B cell (primary cell): ENCODE data around the gene SLC12A6. TPM values are rescaled to one million over a fixed set of nuclear protein-coding genes. Genes with fewer than 3 reads are reported as not detected.

Experiments used
- ATAC-seq: fragments of 200-7000 bp; cut with Tn5 transposase; one replicate; pipeline ENCODE4 v1.10.0; 2021; ENCODE audit warnings: low read depth, mild to moderate bottlenecking, moderate number of reproducible peaks, moderate library complexity
- CTCF ChIA-PET: fragments of 350-600 bp; sonication (Branson Sonifier 250); formaldehyde crosslinking; loops from one replicate; lab custom pipeline; 2021; ENCODE audit warnings: antibody characterized with exemption, inconsistent platforms; lab: Charles Lee
- POLR2A ChIA-PET: fragments of 350-600 bp; sonication (Branson Sonifier 250); formaldehyde crosslinking; loops from one replicate; lab custom pipeline; 2021; ENCODE audit warnings: antibody characterized with exemption; lab: Charles Lee
- DNase-seq: peaks from one replicate; pipeline ENCODE4 v3.0.0; 2013
- H2AFZ ChIP-seq: 2 replicates; pipeline ENCODE4 v1.6.1; 2012; ENCODE audit warnings: mild to moderate bottlenecking, low read depth, low read length; ENCODE audit not compliant: insufficient read depth, poor library complexity, severe bottlenecking
- H3K27ac ChIP-seq, 2 donors: 1 replicate in 1 of 2; 2 replicates in 1 of 2; pipeline ENCODE4 v1.5.1; 2012 to 2013; ENCODE audit warnings: low read length in 2 of 2, mild to moderate bottlenecking in 2 of 2, moderate library complexity in 1 of 2
- H3K27me3 ChIP-seq, 4 experiments: fragments of 200-600 bp in 1 of 4; sonication (generic) in 1 of 4; replicated peaks in 1 of 4; 1 replicate in 2 of 4; 2 replicates in 2 of 4; pipeline versions ENCODE4 v1.6.1 to v1.7.0; 2013 to 2016; ENCODE audit warnings: low read length in 3 of 4, mild to moderate bottlenecking in 2 of 4, mixed read lengths in 1 of 4, moderate library complexity in 1 of 4; ENCODE audit not compliant: insufficient read depth in 4 of 4, control insufficient read depth in 3 of 4; ENCODE audit errors: control extremely low read depth in 1 of 4
- H3K36me3 ChIP-seq, 2 experiments: replicated peaks in 1 of 2; 1 replicate in 1 of 2; 2 replicates in 1 of 2; pipeline versions ENCODE4 v1.6.1 to v1.7.1; 2013; ENCODE audit warnings: low read length in 1 of 2; ENCODE audit not compliant: insufficient read depth in 2 of 2, control insufficient read depth in 1 of 2; ENCODE audit errors: control extremely low read depth in 1 of 2, extremely low read depth in 1 of 2
- H3K4me1 ChIP-seq, 2 donors: fragments of 200-600 bp in 1 of 2; sonication (generic) in 1 of 2; 1 replicate in 1 of 2; 2 replicates in 1 of 2; pipeline versions ENCODE4 v1.5.1 to v1.6.1; 2013 to 2017; ENCODE audit warnings: low read length in 2 of 2; ENCODE audit not compliant: control insufficient read depth in 2 of 2, insufficient read depth in 2 of 2
- H3K4me2 ChIP-seq: replicated peaks from 2 replicates; pipeline ENCODE3; 2012; ENCODE audit warnings: mild to moderate bottlenecking, low read depth, low read length; ENCODE audit not compliant: poor library complexity, severe bottlenecking
- H3K4me3 ChIP-seq, 5 experiments: fragments of 200-600 bp in 1 of 5; sonication (generic) in 1 of 5; 1 replicate in 3 of 5; 2 replicates in 2 of 5; pipeline versions ENCODE4 v1.5.1 to v1.7.0; 2011 to 2016; ENCODE audit warnings: low read length in 4 of 5, mild to moderate bottlenecking in 4 of 5, low read depth in 2 of 5, control low read depth in 1 of 5, moderate library complexity in 1 of 5; ENCODE audit not compliant: insufficient read depth in 1 of 5; ENCODE audit errors: control extremely low read depth in 1 of 5, extremely low read depth in 1 of 5
- H3K79me2 ChIP-seq: fragments of 200-600 bp; sonication (generic); one replicate; pipeline ENCODE4 v1.6.0; 2016; ENCODE audit warnings: low read length; ENCODE audit not compliant: control insufficient read depth, insufficient read depth
- H3K9ac ChIP-seq: fragments of 200-600 bp; sonication (generic); 2 replicates; pipeline ENCODE4 v1.6.1; 2017; ENCODE audit warnings: mild to moderate bottlenecking, low read length, moderate library complexity
- H3K9me3 ChIP-seq, 3 donors: one replicate each; pipeline versions ENCODE4 v1.6.1 to v1.7.1; 2013; ENCODE audit warnings: low read length in 2 of 3; ENCODE audit not compliant: control insufficient read depth in 2 of 3, insufficient read depth in 1 of 3; ENCODE audit errors: control extremely low read depth in 1 of 3
- H4K20me1 ChIP-seq: 2 replicates; pipeline ENCODE4 v1.6.0; 2012; ENCODE audit warnings: mild to moderate bottlenecking, low read length; ENCODE audit not compliant: insufficient read depth, control insufficient read depth, poor library complexity, severe bottlenecking
- H3K27ac Mint-ChIP-seq: one replicate; pipeline ENCODE4 v1.8.0; 2021; ENCODE audit warnings: mixed read lengths
- H3K27me3 Mint-ChIP-seq: one replicate; pipeline ENCODE4 v1.8.0; 2021; ENCODE audit warnings: mixed read lengths
- H3K4me1 Mint-ChIP-seq: one replicate; pipeline ENCODE4 v1.8.0; 2021; ENCODE audit warnings: mixed read lengths
- H3K4me3 Mint-ChIP-seq: one replicate; pipeline ENCODE4 v1.8.0; 2021; ENCODE audit warnings: mixed read lengths
- H3K9me3 Mint-ChIP-seq: one replicate; pipeline ENCODE4 v1.8.0; 2022; ENCODE audit warnings: mixed read lengths; ENCODE audit not compliant: insufficient read depth
- CTCF ChIP-seq: fragments of 200-600 bp; IDR thresholded peaks from one replicate; pipeline ENCODE4 v1.8.0; 2022; ENCODE audit warnings: antibody characterized with exemption, mild to moderate bottlenecking
- EZH2 ChIP-seq: IDR thresholded peaks from 2 replicates; pipeline ENCODE4 v1.6.1; 2012; ENCODE audit warnings: borderline replicate concordance, low read depth, mild to moderate bottlenecking, moderate library complexity, low read length; ENCODE audit not compliant: insufficient read depth, poor library complexity, severe bottlenecking
- WGBS: methylation state at CpG from one replicate; pipeline ENCODE4 v1.1.5; 2013; ENCODE audit warnings: missing lambda C conversion rate; ENCODE audit not compliant: insufficient coverage; 5-methylcytosine and 5-hydroxymethylcytosine counted together
- intact Hi-C: fragments of 100-400 bp; cut with micrococcal nuclease; formaldehyde crosslinking; loops from one replicate; pipeline ENCODE4 v1.10.0; 2022
- polyA plus RNA-seq: library from polyadenylated mRNA; depleted of rRNA; stranded (reverse); fragments of >200 nt; gene quantifications from 2 replicates; pipeline ENCODE4 v1.2.3, GENCODE V29; 2012
- total RNA-seq, 2 donors: library from RNA; stranded (reverse); fragments of 120-200 nt in 1 of 2; gene quantifications; 1 replicate in 1 of 2; 2 replicates in 1 of 2; pipeline versions ENCODE4 v1.2.3 to v1.2.4, GENCODE V29; 2013 to 2022

SLC12A6 gene
- total and polyA plus RNA-seq, 2 donors (not counting 1 experiment from before 2014, with no cell fraction given), result 75.8 to 141 TPM

- ATAC-seq, result no peak
- no peak overlapping the region for H2AFZ ChIP-seq
These were observed 78.0 kb downstream of the SLC12A6 start for GRCh38 chr15:34259566-34259965.

More at GRCh38 chr15:34259566-34259965, 78.0 kb downstream of the SLC12A6 start:
- no peak for DNase-seq
- ChIA-PET POLR2A (no interaction called here), CTCF (interaction anchor here (1.8 kb wide), 2 partner anchors 108 to 328 kb away, joined by 5 to 6 read pairs; partner anchors contain the start of gene LPCAT4)
- H3K9ac ChIP-seq, result no peak overlapping the region
- TF ChIP-seq CTCF, result no peak
- TF ChIP-seq EZH2, result no peak
- Mint-ChIP-seq H3K4me3 (no peak overlapping the region), H3K9me3 (no peaks in the 10 kb centered on the region), H3K27me3 (no peaks in the 10 kb centered on the region), H3K4me1 (no peaks in the 10 kb centered on the region), H3K27ac (peak overlapping the region; percentile 28)
- H3K4me2 ChIP-seq, result no peak overlapping the region
- 100% methylated on average over 3 of the region's 3 CpGs for WGBS
- no peaks in the 10 kb centered on the region for H3K27me3 ChIP-seq
- H3K79me2 ChIP-seq, result peaks cover 3% of the 10 kb centered on the region
- no peaks in the 10 kb centered on the region for H3K4me1 ChIP-seq
- H3K27ac ChIP-seq, result no peak overlapping the region
- H3K36me3 ChIP-seq, result peaks cover 5 to 46% of the 10 kb centered on the region in 2 experiments
- H3K4me3 ChIP-seq, result no peak overlapping the region
- peaks cover 13% of the 10 kb centered on the region for H4K20me1 ChIP-seq
- H3K9me3 ChIP-seq, result peaks cover 0 to 7% (median 0%) of the 10 kb centered on the region in 3 donors
- intact Hi-C loops, result loop anchor here (10.0 kb wide), 1 partner anchor 45 kb away; no protein-coding TSS in a partner anchor
